Keratinocyte (primary cell): ENCODE results near the gene BBS9.

Experiments
- EZH2 ChIP-seq: IDR thresholded peaks from one replicate; pipeline ENCODE4 v1.6.1; 2012; ENCODE audit warnings: inconsistent platforms, mild to moderate bottlenecking, low read length, moderate library complexity
- TF ChIP-seq, protein P1 (sequence below), 3 experiments: IDR thresholded peaks in 1 of 3; conservative IDR thresholded peaks in 1 of 3; optimal IDR thresholded peaks in 1 of 3; 2 replicates in 2 of 3; 3 replicates in 1 of 3; pipeline versions ENCODE3 to v1.5.1; 2011; ENCODE audit warnings: low read length in 3 of 3, mild to moderate bottlenecking in 3 of 3, moderate library complexity in 2 of 3, control low read depth in 1 of 3, inconsistent platforms in 1 of 3; ENCODE audit not compliant: insufficient read depth in 2 of 3; ENCODE audit errors: extremely low read depth in 1 of 3

DNA sequence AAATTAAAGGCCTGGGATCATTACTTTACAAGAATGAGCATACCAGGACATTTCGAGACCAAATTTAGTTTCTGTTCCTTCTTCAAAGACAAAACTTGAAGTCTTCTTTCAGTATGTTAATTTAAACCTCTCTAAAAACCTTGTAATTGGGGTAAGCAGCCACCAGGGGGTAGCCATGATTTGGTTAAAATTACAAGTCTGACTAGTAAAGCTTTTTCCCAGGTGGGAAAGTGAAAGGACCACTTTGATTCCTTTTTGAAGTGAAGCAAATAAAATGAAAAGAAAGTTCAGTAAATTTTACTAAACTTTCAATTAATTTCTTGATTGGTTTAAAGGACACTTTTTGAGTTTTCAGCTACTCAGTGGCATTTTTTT lies 294.3 kb downstream of the BBS9 start:
- TF ChIP-seq, protein P1, sequence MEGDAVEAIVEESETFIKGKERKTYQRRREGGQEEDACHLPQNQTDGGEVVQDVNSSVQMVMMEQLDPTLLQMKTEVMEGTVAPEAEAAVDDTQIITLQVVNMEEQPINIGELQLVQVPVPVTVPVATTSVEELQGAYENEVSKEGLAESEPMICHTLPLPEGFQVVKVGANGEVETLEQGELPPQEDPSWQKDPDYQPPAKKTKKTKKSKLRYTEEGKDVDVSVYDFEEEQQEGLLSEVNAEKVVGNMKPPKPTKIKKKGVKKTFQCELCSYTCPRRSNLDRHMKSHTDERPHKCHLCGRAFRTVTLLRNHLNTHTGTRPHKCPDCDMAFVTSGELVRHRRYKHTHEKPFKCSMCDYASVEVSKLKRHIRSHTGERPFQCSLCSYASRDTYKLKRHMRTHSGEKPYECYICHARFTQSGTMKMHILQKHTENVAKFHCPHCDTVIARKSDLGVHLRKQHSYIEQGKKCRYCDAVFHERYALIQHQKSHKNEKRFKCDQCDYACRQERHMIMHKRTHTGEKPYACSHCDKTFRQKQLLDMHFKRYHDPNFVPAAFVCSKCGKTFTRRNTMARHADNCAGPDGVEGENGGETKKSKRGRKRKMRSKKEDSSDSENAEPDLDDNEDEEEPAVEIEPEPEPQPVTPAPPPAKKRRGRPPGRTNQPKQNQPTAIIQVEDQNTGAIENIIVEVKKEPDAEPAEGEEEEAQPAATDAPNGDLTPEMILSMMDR (optimal IDR thresholded peaks at IDR 0.05 in 1 of 3, IDR thresholded peaks at IDR 0.05 in 1 of 3, conservative IDR thresholded peaks at IDR 0.05 in 1 of 3; ENCODE audit: extremely low read depth in 1 of 3, insufficient read depth in 2 of 3, low read length in 3 of 3) = peak in 2 of 3 experiments; percentile 49 to 56
- TF ChIP-seq EZH2 = no peak
